ENCODE results near the gene DGUOK.

DNA sequence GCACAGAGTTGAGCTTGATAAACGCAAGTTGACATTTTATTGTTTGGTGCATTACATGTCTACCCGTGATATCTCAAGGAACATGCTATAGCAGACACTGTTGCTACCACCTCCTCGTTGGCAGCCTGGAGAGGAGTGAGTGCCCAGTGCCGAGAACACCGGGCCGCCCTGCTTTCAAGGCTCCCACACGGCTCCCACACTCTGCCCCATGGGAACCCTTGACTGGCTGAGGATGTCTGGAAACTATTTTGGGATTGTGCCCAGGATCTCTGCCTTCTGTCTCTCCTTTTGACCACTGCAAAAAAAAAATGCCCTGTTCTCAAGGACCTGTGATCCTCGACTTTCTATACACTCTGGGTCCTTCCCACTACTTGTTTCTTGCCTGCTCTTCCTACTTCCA is 79.1 kb downstream of the DGUOK start:
- no peak for TF ChIP-seq POLR2A (IDR thresholded peaks at IDR 0.05)
- TF ChIP-seq, protein P1, sequence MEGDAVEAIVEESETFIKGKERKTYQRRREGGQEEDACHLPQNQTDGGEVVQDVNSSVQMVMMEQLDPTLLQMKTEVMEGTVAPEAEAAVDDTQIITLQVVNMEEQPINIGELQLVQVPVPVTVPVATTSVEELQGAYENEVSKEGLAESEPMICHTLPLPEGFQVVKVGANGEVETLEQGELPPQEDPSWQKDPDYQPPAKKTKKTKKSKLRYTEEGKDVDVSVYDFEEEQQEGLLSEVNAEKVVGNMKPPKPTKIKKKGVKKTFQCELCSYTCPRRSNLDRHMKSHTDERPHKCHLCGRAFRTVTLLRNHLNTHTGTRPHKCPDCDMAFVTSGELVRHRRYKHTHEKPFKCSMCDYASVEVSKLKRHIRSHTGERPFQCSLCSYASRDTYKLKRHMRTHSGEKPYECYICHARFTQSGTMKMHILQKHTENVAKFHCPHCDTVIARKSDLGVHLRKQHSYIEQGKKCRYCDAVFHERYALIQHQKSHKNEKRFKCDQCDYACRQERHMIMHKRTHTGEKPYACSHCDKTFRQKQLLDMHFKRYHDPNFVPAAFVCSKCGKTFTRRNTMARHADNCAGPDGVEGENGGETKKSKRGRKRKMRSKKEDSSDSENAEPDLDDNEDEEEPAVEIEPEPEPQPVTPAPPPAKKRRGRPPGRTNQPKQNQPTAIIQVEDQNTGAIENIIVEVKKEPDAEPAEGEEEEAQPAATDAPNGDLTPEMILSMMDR (IDR thresholded peaks at IDR 0.05), result no peak
